HepG2 (cell line): ENCODE measurements around the gene CABLES2. TPM values are rescaled to one million over a fixed set of nuclear protein-coding genes. Genes with fewer than 3 reads are reported as not detected.

ENCODE experiments used
- BORCS8-MEF2B ChIP-seq: sonication (generic); formaldehyde crosslinking; IDR thresholded peaks from 2 replicates; pipeline ENCODE4 v1.8.0; 2022; ENCODE audit warnings: mild to moderate bottlenecking, missing genetic modification reagents
- CBX2 ChIP-seq, 2 experiments: fragments of 200-600 bp in 1 of 2; sonication (generic); formaldehyde crosslinking in 1 of 2; IDR thresholded peaks; 2 replicates each; pipeline versions ENCODE4 v1.7.0 to v1.8.1; 2018 to 2022; ENCODE audit warnings: low read depth in 2 of 2, low read length in 1 of 2, mild to moderate bottlenecking in 1 of 2, missing genetic modification reagents in 1 of 2
- DNMT3B ChIP-seq: conservative IDR thresholded peaks from 2 replicates; pipeline ENCODE4 v1.6.1; 2016; ENCODE audit warnings: missing biosample characterization, control low read depth
- KDM1A ChIP-seq: IDR thresholded peaks from 2 replicates; pipeline ENCODE4 v1.6.1; 2016; ENCODE audit warnings: missing compliant biosample characterization
- KLF6 ChIP-seq: IDR thresholded peaks from 2 replicates; pipeline ENCODE4 v1.8.0; 2016; ENCODE audit warnings: missing biosample characterization, missing genetic modification reagents
- NAIF1 ChIP-seq: sonication (generic); formaldehyde crosslinking; IDR thresholded peaks from 2 replicates; pipeline ENCODE4 v1.5.0; 2020; ENCODE audit warnings: mild to moderate bottlenecking, missing genetic modification reagents, borderline replicate concordance
- NCOA5 ChIP-seq: sonication (generic); formaldehyde crosslinking; IDR thresholded peaks from 2 replicates; pipeline ENCODE4 v1.4.0; 2020; ENCODE audit warnings: missing genetic modification reagents
- RFXAP ChIP-seq: sonication (generic); formaldehyde crosslinking; IDR thresholded peaks from 2 replicates; pipeline ENCODE4 v1.4.0; 2020; ENCODE audit warnings: missing genetic modification reagents, borderline replicate concordance
- SALL1 ChIP-seq: sonication (generic); formaldehyde crosslinking; IDR thresholded peaks from 2 replicates; pipeline ENCODE4 v1.8.0; 2022; ENCODE audit warnings: mild to moderate bottlenecking, missing genetic modification reagents
- TAF1 ChIP-seq: sonication (generic); formaldehyde crosslinking; IDR thresholded peaks from 2 replicates; pipeline ENCODE4 v1.4.0; 2020; ENCODE audit warnings: missing genetic modification reagents
- TSC22D2 ChIP-seq: sonication (generic); formaldehyde crosslinking; IDR thresholded peaks from 2 replicates; pipeline ENCODE4 v1.5.1; 2020; ENCODE audit warnings: missing genetic modification reagents, mild to moderate bottlenecking, borderline replicate concordance
- ZBTB42 ChIP-seq: sonication (generic); formaldehyde crosslinking; IDR thresholded peaks from 2 replicates; pipeline ENCODE4 v1.5.0; 2020; ENCODE audit warnings: mild to moderate bottlenecking, missing genetic modification reagents
- ZC3H13 ChIP-seq: sonication (generic); formaldehyde crosslinking; IDR thresholded peaks from 2 replicates; pipeline ENCODE4 v1.8.1; 2023; ENCODE audit warnings: mild to moderate bottlenecking, missing genetic modification reagents, moderate library complexity
- ZFP82 ChIP-seq: sonication (generic); formaldehyde crosslinking; IDR thresholded peaks from 2 replicates; pipeline ENCODE4 v1.5.1; 2020; ENCODE audit warnings: mild to moderate bottlenecking, missing genetic modification reagents, borderline replicate concordance
- ZNF549 ChIP-seq: sonication (generic); formaldehyde crosslinking; IDR thresholded peaks from 2 replicates; pipeline ENCODE4 v1.5.0; 2020; ENCODE audit warnings: missing genetic modification reagents
- ZNF589 ChIP-seq: sonication (generic); formaldehyde crosslinking; conservative IDR thresholded peaks from 2 replicates; pipeline ENCODE4 v1.8.0; 2022; ENCODE audit warnings: mild to moderate bottlenecking, moderate library complexity, missing genetic modification reagents
- ZNF674 ChIP-seq: sonication (generic); formaldehyde crosslinking; IDR thresholded peaks from 2 replicates; pipeline ENCODE4 v1.5.0; 2020; ENCODE audit warnings: low read depth, mild to moderate bottlenecking, missing genetic modification reagents
- ZNF782 ChIP-seq: sonication (generic); formaldehyde crosslinking; IDR thresholded peaks from 2 replicates; pipeline ENCODE4 v1.4.0; 2020; ENCODE audit warnings: missing genetic modification reagents, mild to moderate bottlenecking, borderline replicate concordance
- ZNF879 ChIP-seq: sonication (generic); formaldehyde crosslinking; IDR thresholded peaks from 2 replicates; pipeline ENCODE4 v1.8.1; 2023; ENCODE audit warnings: missing genetic modification reagents
- polyA plus RNA-seq, 8 experiments: library from polyadenylated mRNA; depleted of rRNA in 3 of 8; stranded (reverse) in 7 of 8; unstranded in 1 of 8; fragments of >200 nt; fragmentation: Illumina TruSeq in 4 of 8; extraction: Trizol in 4 of 8; gene quantifications; 2 replicates each; pipeline versions ENCODE4 v1.2.1 to v1.2.3, GENCODE V29; 2011 to 2016; ENCODE audit warnings: low read depth in 4 of 8, missing spikeins in 1 of 8, mixed read lengths in 1 of 8; ENCODE audit not compliant: insufficient read depth in 1 of 8
- total RNA-seq, 5 experiments: library from RNA; depleted of rRNA; stranded (reverse); fragments of >200 nt; fragmentation: Illumina TruSeq; extraction: Trizol; gene quantifications; 2 replicates each; pipeline ENCODE4 v1.2.3, GENCODE V29; 2016; ENCODE audit warnings: low read depth in 1 of 5
- TF ChIP-seq, protein P1 (sequence below): sonication (generic); formaldehyde crosslinking; IDR thresholded peaks from 2 replicates; pipeline ENCODE4 v1.9.0; 2021; ENCODE audit warnings: missing genetic modification reagents, borderline replicate concordance
- TF ChIP-seq, protein P2 (sequence below): IDR thresholded peaks from 2 replicates; pipeline ENCODE4 v1.6.1; 2016
- TF ChIP-seq, protein P3 (sequence below): sonication (generic); formaldehyde crosslinking; IDR thresholded peaks from 2 replicates; pipeline ENCODE4 v1.4.0; 2020; ENCODE audit warnings: mild to moderate bottlenecking, low read depth, missing genetic modification reagents
- TF ChIP-seq, protein P4 (sequence below): sonication (generic); formaldehyde crosslinking; IDR thresholded peaks from 2 replicates; pipeline ENCODE4 v1.4.0; 2020; ENCODE audit warnings: mild to moderate bottlenecking, missing genetic modification reagents

CABLES2 gene
- total and polyA plus RNA-seq, 2 of the 13 experiments (the other 11 are each of a cell fraction or from before 2014, with no cell fraction given): 5.2 to 9.7 TPM

DNA sequence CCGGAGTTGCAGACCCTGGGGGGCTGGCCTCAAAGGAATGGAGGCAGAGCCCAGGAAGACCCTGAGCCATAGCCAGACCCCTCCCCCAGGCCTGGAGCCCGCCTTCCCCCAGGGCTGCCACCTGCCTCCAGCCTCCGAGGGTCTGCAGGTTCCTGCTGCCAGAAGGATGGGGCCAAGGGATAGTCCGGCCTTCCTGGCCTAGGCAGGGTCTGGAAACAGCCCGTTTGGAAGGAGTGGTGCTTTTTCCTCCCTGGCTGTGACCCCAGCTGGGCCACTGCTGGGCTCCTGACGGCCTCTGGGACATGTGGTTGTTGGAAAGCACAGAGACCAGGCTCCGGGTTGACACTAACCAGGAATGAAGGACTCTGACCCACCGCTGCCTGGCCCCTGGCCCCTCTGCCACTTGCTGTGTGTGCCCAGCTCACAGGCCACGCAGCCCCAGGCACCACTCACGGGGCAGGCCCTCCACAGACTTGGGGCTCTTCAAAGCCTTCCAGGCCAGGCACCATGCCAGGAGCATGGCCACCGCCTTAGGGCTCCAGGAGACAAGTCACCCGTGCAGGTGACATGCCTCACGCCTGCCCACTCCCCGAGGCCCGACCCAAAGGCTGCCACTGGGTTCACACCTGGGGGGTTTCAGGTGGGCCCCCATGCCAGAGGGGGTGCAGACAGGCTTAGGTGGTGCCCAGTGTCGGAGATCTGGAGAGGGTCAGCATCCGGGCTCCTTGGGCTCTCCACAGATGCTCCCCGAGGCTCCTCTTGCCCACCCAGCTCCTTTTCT lies 36.1 kb downstream of the CABLES2 start (continued):
- TF ChIP-seq, protein P1, sequence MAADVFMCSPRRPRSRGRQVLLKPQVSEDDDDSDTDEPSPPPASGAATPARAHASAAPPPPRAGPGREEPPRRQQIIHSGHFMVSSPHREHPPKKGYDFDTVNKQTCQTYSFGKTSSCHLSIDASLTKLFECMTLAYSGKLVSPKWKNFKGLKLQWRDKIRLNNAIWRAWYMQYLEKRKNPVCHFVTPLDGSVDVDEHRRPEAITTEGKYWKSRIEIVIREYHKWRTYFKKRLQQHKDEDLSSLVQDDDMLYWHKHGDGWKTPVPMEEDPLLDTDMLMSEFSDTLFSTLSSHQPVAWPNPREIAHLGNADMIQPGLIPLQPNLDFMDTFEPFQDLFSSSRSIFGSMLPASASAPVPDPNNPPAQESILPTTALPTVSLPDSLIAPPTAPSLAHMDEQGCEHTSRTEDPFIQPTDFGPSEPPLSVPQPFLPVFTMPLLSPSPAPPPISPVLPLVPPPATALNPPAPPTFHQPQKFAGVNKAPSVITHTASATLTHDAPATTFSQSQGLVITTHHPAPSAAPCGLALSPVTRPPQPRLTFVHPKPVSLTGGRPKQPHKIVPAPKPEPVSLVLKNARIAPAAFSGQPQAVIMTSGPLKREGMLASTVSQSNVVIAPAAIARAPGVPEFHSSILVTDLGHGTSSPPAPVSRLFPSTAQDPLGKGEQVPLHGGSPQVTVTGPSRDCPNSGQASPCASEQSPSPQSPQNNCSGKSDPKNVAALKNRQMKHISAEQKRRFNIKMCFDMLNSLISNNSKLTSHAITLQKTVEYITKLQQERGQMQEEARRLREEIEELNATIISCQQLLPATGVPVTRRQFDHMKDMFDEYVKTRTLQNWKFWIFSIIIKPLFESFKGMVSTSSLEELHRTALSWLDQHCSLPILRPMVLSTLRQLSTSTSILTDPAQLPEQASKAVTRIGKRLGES (CRISPR knock-in tag): no peak; the same call in 1 of the 2 replicates
- TF ChIP-seq TAF1 (CRISPR knock-in tag) (peak; percentile 59; the same call in 1 of the 2 replicates), ZFP82 (CRISPR knock-in tag) (0 out of 2 replicates have a peak, but pooled peaks have one; percentile 54), RFXAP (CRISPR knock-in tag) (no peak), NAIF1 (no peak), ZNF879 (CRISPR knock-in tag) (no peak), KDM1A (CRISPR knock-in tag) (0 out of 2 replicates have a peak, but pooled peaks have one; percentile 53), KLF6 (CRISPR knock-in tag) (no peak; the same call in 1 of the 2 replicates), NCOA5 (CRISPR knock-in tag) (no peak), ZNF674 (CRISPR knock-in tag) (0 out of 2 replicates have a peak, but pooled peaks have one; percentile 63), ZC3H13 (CRISPR knock-in tag) (peak; percentile 50), ZNF589 (no peak), CBX2 (IDR thresholded peaks at IDR 0.05; ENCODE audit: low read depth, low read length) (no peak), CBX2 (CRISPR knock-in tag; IDR thresholded peaks at IDR 0.05; ENCODE audit: low read depth) (no peak), SALL1 (CRISPR knock-in tag) (peak; percentile 78; the same call in 1 of the 2 replicates), DNMT3B (no peak), ZBTB42 (CRISPR knock-in tag) (no peak), TSC22D2 (CRISPR knock-in tag) (0 out of 2 replicates have a peak, but pooled peaks have one; percentile 77), ZNF549 (CRISPR knock-in tag) (no peak), ZNF782 (CRISPR knock-in tag) (peak; percentile 45; the same call in 1 of the 2 replicates), BORCS8-MEF2B (CRISPR knock-in tag) (peak; percentile 84; the same call in 1 of the 2 replicates)
- TF ChIP-seq, protein P2, sequence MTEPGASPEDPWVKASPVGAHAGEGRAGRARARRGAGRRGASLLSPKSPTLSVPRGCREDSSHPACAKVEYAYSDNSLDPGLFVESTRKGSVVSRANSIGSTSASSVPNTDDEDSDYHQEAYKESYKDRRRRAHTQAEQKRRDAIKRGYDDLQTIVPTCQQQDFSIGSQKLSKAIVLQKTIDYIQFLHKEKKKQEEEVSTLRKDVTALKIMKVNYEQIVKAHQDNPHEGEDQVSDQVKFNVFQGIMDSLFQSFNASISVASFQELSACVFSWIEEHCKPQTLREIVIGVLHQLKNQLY (CRISPR knock-in tag): 0 out of 2 replicates have a peak, but pooled peaks have one; percentile 25
- TF ChIP-seq, protein P3, sequence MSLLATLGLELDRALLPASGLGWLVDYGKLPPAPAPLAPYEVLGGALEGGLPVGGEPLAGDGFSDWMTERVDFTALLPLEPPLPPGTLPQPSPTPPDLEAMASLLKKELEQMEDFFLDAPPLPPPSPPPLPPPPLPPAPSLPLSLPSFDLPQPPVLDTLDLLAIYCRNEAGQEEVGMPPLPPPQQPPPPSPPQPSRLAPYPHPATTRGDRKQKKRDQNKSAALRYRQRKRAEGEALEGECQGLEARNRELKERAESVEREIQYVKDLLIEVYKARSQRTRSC (CRISPR knock-in tag): no peak; the same call in 1 of the 2 replicates
- TF ChIP-seq, protein P4, sequence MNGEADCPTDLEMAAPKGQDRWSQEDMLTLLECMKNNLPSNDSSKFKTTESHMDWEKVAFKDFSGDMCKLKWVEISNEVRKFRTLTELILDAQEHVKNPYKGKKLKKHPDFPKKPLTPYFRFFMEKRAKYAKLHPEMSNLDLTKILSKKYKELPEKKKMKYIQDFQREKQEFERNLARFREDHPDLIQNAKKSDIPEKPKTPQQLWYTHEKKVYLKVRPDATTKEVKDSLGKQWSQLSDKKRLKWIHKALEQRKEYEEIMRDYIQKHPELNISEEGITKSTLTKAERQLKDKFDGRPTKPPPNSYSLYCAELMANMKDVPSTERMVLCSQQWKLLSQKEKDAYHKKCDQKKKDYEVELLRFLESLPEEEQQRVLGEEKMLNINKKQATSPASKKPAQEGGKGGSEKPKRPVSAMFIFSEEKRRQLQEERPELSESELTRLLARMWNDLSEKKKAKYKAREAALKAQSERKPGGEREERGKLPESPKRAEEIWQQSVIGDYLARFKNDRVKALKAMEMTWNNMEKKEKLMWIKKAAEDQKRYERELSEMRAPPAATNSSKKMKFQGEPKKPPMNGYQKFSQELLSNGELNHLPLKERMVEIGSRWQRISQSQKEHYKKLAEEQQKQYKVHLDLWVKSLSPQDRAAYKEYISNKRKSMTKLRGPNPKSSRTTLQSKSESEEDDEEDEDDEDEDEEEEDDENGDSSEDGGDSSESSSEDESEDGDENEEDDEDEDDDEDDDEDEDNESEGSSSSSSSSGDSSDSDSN: peak; percentile 76; the same call in 1 of the 2 replicates
